ENCODE measurements around the gene SAMD3. TPM values are rescaled to one million over a fixed set of nuclear protein-coding genes. Genes with fewer than 3 reads are reported as not detected.

SAMD3 gene
- total and polyA plus RNA-seq, 4 donors = 0.08 to 4.3 (median 1.2) TPM

DNA sequence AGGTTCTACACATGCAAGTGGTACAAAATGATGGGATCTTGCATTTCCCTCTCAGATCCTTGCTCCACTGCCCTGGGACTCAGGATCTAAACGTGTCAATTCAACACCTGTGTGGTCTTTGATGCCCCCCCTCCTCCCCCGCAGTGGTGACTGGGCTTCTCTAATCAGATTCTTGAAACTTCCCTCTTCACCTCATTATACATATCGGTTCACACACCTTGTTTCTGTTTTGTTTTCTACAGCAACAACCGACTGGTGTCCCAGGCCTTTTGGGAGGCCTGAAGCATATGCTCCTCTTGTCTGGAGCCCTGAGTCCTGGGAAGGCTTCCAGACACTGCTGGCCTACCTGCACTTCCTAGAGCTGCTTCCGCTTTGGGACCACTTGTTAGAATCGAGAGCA, 20.0 kb downstream of the SAMD3 start:
- 55% methylated on average over 6 of the region's 6 CpGs for WGBS
- Histone ChIP-seq H3K4me1 (ENCODE audit: control insufficient read depth in 4 of 4, insufficient read depth in 4 of 4, low read length in 3 of 4) (no peaks in the 10 kb centered on the region), H3K4me3 (ENCODE audit: low read depth in 1 of 3, low read length in 3 of 3) (no peak overlapping the region), H3K9me3 (ENCODE audit: control insufficient read depth in 4 of 4, low read length in 3 of 4) (no peaks in the 10 kb centered on the region), H3K9ac (ENCODE audit: low read depth in 1 of 2, low read length in 2 of 2) (no peak overlapping the region), H3K27me3 (ENCODE audit: control insufficient read depth in 4 of 4, insufficient read depth in 4 of 4, low read length in 3 of 4) (peaks cover 0 to 3% (median 0%) of the 10 kb centered on the region in 4 donors), H3K36me3 (ENCODE audit: control insufficient read depth in 4 of 4, insufficient read depth in 3 of 4, low read depth in 1 of 4, low read length in 3 of 4) (no peaks in the 10 kb centered on the region), H3K27ac (ENCODE audit: low read depth in 1 of 2, low read length in 2 of 2) (no peak overlapping the region)
- no peak for DNase-seq (ENCODE audit: low spot score)
- no peak for TF ChIP-seq JUND (IDR thresholded peaks at IDR 0.05)
- TF ChIP-seq, protein P1, sequence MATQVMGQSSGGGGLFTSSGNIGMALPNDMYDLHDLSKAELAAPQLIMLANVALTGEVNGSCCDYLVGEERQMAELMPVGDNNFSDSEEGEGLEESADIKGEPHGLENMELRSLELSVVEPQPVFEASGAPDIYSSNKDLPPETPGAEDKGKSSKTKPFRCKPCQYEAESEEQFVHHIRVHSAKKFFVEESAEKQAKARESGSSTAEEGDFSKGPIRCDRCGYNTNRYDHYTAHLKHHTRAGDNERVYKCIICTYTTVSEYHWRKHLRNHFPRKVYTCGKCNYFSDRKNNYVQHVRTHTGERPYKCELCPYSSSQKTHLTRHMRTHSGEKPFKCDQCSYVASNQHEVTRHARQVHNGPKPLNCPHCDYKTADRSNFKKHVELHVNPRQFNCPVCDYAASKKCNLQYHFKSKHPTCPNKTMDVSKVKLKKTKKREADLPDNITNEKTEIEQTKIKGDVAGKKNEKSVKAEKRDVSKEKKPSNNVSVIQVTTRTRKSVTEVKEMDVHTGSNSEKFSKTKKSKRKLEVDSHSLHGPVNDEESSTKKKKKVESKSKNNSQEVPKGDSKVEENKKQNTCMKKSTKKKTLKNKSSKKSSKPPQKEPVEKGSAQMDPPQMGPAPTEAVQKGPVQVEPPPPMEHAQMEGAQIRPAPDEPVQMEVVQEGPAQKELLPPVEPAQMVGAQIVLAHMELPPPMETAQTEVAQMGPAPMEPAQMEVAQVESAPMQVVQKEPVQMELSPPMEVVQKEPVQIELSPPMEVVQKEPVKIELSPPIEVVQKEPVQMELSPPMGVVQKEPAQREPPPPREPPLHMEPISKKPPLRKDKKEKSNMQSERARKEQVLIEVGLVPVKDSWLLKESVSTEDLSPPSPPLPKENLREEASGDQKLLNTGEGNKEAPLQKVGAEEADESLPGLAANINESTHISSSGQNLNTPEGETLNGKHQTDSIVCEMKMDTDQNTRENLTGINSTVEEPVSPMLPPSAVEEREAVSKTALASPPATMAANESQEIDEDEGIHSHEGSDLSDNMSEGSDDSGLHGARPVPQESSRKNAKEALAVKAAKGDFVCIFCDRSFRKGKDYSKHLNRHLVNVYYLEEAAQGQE (IDR thresholded peaks at IDR 0.05) = no peak
- no peak for TF ChIP-seq EGR1 (IDR thresholded peaks at IDR 0.05; ENCODE audit: low read depth in 2 of 2)
- TF ChIP-seq RAD21 (IDR thresholded peaks at IDR 0.05) = no peak

DNA sequence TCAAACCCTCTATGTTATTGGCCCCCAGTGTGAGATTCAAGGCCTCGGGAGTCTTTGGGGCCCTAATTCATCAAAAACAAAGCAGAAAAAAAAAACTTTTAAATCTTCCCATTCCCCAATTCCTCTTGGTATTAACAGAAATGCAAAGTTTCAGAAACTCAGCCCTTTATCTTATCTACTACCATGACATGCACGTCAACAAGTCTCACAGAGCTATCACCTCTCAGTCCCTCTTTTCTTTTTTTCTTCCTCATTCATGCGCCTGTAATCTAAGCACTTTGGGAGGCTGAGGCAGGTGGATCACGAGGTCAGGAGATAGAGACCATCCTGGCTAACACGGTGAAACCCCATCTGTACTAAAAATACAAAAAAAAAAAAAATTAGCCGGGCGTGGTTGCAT, 22.7 kb downstream of the SAMD3 start:
- WGBS = 51% methylated on average over 7 of the region's 7 CpGs
- TF ChIP-seq FOXA1 (IDR thresholded peaks at IDR 0.05) (no peak), NR2F2 (IDR thresholded peaks at IDR 0.05) (no peak), HNF4A (conservative IDR thresholded peaks at IDR 0.05) (no peak), EGR1 (IDR thresholded peaks at IDR 0.05; ENCODE audit: low read depth in 2 of 2) (no peak), TAF1 (conservative IDR thresholded peaks at IDR 0.05) (no peak), GABPA (IDR thresholded peaks at IDR 0.05 in 1 of 2, conservative IDR thresholded peaks at IDR 0.05 in 1 of 2) (no peak), JUND (IDR thresholded peaks at IDR 0.05) (no peak), RXRA (IDR thresholded peaks at IDR 0.05) (no peak), FOXA2 (IDR thresholded peaks at IDR 0.05) (no peak), YY1 (IDR thresholded peaks at IDR 0.05) (no peak), HNF4G (IDR thresholded peaks at IDR 0.05) (no peak), RAD21 (IDR thresholded peaks at IDR 0.05) (no peak), SP1 (IDR thresholded peaks at IDR 0.05) (no peak)
- TF ChIP-seq, protein P2, sequence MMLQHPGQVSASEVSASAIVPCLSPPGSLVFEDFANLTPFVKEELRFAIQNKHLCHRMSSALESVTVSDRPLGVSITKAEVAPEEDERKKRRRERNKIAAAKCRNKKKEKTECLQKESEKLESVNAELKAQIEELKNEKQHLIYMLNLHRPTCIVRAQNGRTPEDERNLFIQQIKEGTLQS (IDR thresholded peaks at IDR 0.05) = no peak
- TF ChIP-seq, protein P1 (IDR thresholded peaks at IDR 0.05) = no peak
- TF ChIP-seq, protein P3, sequence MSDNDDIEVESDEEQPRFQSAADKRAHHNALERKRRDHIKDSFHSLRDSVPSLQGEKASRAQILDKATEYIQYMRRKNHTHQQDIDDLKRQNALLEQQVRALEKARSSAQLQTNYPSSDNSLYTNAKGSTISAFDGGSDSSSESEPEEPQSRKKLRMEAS (IDR thresholded peaks at IDR 0.05) = no peak
- TF ChIP-seq, protein P4, sequence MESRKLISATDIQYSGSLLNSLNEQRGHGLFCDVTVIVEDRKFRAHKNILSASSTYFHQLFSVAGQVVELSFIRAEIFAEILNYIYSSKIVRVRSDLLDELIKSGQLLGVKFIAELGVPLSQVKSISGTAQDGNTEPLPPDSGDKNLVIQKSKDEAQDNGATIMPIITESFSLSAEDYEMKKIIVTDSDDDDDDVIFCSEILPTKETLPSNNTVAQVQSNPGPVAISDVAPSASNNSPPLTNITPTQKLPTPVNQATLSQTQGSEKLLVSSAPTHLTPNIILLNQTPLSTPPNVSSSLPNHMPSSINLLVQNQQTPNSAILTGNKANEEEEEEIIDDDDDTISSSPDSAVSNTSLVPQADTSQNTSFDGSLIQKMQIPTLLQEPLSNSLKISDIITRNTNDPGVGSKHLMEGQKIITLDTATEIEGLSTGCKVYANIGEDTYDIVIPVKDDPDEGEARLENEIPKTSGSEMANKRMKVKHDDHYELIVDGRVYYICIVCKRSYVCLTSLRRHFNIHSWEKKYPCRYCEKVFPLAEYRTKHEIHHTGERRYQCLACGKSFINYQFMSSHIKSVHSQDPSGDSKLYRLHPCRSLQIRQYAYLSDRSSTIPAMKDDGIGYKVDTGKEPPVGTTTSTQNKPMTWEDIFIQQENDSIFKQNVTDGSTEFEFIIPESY (IDR thresholded peaks at IDR 0.05) = no peak

More for the DNA sequence above, 22.7 kb downstream of the SAMD3 start:
- Histone ChIP-seq H3K36me3 (ENCODE audit: control insufficient read depth in 4 of 4, insufficient read depth in 3 of 4, low read depth in 1 of 4, low read length in 3 of 4) (no peaks in the 10 kb centered on the region), H3K9ac (ENCODE audit: low read depth in 1 of 2, low read length in 2 of 2) (no peak overlapping the region), H3K4me3 (ENCODE audit: low read depth in 1 of 3, low read length in 3 of 3) (no peak overlapping the region), H3K27me3 (ENCODE audit: control insufficient read depth in 4 of 4, insufficient read depth in 4 of 4, low read length in 3 of 4) (peaks cover 0 to 3% (median 0%) of the 10 kb centered on the region in 4 donors), H3K4me1 (ENCODE audit: control insufficient read depth in 4 of 4, insufficient read depth in 4 of 4, low read length in 3 of 4) (no peaks in the 10 kb centered on the region), H3K27ac (ENCODE audit: low read depth in 1 of 2, low read length in 2 of 2) (no peak overlapping the region), H3K9me3 (ENCODE audit: control insufficient read depth in 4 of 4, low read length in 3 of 4) (no peaks in the 10 kb centered on the region)
- no peak for DNase-seq (ENCODE audit: low spot score)
